Amniotic epithelial cell (primary cell): Measurements from ENCODE around the gene NCLN.
"Not testable (repeated sequence)": the region's sequence is repeated elsewhere in the genome, so short reads cannot be mapped to it uniquely, and the experiment has no call there.

Experiments used
- DNase-seq: peaks from one replicate; pipeline ENCODE4 v3.0.0-alpha.2; 2010; ENCODE audit warnings: low read depth

NCLN gene

GRCh38 chr19:3225677-3226093, 40.0 kb downstream of the NCLN start:
- no peak for DNase-seq

- DNase-seq: no peak
Observed at GRCh38 chr19:3227054-3227626, 41.4 kb downstream of the NCLN start.

GRCh38 chr19:3229346-3229743, 43.6 kb downstream of the NCLN start:
- DNase-seq: no peak

DNA sequence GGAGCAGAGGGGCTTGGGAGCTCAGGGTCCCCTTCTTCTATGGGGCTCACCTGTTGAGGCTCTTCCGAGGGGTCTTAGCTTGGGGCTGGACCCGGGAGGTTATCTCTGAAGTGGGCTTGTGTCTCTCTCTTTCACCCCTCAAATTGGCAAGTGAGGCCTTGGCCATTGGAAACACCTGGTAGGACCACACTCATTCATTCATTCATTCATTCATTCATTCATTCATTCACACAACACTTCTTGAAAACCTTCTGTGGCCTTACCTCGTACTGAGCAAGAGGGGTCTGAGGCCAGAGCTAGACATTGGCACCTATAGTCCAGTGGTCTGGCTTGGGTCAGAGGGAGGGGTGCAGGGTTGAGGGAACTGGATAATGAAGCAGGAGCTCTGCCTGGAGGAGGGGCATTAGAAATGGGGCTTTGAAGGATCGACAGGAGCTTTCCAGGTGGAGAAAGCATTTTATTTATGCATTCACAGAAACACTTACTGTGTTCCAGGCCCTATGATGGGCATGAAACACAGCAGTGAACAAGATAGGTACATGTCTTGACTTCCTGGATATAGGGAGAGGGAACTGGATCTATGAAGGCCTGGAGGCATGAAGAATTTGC, 44.3 kb downstream of the NCLN start:
- no peak for DNase-seq

DNA sequence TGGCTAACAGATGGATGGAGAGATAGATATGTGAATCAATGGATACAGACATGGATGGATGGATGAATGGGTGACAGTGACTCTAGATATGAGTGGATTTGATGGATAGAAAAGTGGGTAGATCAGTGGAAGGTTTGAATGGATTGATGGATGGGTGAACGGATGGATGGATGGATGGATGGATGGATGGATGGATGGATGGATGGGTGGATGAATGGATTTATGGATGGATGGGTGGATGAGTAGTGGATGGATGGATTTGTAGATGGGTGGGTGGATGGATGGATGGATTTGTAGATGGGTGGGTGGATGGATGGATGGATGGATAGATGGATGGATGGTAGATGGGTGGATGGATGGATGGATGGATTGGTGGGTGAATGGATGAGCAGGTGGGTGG, 45.6 kb downstream of the NCLN start:
- DNase-seq: no peak

- DNase-seq: no peak
Observed at GRCh38 chr19:3233116-3233515, 47.4 kb downstream of the NCLN start.

GRCh38 chr19:3233831-3234230, 48.1 kb downstream of the NCLN start:
- DNase-seq: no peak

GRCh38 chr19:3234800-3235199, 49.1 kb downstream of the NCLN start:
- no peak for DNase-seq

DNA sequence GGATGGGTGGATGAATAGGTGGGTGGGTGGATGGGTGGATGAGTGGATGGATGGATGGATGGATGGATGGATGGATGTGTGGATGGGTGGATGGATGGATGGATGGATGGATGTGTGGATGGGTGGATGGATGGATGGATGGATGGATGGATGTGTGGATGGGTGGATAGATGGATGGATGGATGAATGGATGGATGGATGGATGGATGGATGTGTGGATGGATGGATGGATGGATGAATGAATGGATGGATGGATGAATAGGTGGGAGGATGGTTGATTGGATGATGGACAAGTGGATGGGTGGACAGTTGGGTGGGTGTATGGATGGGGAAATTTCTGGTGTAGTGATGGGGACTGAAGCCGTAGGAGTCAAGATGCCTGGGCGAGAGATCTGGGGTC, 49.9 kb downstream of the NCLN start:
- DNase-seq: not testable (repeated sequence)

- no peak for DNase-seq
Observed at GRCh38 chr19:3236272-3236671, 50.5 kb downstream of the NCLN start.

DNA sequence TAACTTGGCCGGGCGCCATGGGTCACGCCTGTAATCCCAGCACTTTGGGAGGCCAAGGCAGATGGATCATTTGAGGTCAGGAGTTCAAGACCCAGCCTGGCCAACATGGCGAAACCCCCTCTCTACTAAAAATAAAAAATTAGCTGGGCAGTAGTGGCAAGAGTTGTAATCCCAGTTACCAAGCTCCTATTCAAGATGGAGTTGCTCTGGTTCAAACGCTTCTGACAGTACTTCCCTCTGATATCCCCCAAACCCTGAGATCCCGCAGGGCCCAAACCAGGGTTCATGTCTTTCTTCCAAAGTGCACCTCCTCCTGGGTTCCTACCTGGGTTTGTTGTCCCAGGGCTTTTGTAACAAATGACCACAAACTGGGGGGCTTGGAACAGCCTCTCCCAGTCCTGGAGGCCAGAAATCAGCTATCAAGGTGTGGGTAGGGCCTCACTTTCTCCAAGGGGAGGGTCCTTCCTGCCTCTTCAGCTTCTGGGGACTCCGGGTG, 52.4 kb downstream of the NCLN start:
- no peak for DNase-seq

DNA sequence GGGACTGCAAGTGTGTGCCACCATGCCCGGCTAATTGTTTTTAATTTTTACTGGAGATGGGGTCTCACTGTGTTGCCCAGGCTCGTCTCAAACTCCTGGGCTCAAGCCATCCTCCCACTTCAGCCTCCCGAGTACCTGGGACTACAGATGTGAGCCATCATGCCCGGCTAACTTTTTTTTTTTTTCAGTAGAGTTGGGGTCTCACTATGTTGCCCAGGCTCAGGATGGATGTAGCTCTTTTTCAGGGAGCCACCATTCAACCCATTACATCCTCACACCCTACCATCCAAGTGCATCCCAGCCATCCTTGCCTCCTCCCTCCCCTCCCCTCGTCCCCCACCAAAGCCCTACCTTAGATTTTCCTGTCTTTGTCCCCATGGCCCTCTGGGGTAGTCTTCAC, 53.6 kb downstream of the NCLN start:
- no peak for DNase-seq

DNA sequence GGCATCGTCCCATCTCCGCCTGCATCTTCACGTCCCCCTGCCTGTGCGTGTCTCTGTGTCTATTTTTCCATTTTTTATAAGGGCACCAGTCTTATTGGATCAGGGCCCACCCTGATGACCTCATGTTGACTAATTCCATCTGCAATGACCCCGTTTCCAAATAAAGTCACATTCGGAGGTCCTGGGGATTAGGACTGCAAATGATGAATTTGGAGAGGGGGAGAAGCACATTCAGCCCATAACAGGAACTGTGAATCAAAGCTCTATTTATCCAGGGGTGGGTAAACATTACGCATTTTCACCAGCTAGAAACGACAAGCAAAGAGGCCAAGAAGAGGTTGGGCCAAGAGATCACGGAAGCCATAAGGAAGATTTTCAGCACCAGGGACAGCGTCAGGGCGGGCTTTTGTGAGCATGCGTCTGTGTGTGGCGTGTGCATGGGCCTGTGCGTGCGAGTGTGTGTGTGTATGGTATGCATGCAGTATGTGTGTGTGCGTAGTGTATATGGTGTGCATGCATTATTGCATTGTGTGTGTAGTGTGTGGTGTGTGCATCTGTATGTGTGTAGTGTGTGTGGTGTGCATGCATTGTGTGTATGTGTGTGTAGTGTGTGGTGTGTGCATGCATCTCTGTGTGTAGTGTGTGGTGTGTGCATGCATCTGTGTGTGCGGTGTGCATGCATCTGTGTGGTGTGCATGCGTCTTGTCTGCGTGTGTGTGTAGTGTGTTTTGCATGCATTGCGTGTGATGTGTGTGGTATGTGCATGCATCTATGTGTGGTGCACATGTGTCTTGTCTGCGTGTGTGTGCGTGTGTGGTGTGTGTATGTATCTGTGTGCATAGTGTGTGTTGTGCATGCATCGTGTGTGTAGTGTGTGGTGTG, 58.3 kb downstream of the NCLN start:
- peak; percentile 45 for DNase-seq

DNA sequence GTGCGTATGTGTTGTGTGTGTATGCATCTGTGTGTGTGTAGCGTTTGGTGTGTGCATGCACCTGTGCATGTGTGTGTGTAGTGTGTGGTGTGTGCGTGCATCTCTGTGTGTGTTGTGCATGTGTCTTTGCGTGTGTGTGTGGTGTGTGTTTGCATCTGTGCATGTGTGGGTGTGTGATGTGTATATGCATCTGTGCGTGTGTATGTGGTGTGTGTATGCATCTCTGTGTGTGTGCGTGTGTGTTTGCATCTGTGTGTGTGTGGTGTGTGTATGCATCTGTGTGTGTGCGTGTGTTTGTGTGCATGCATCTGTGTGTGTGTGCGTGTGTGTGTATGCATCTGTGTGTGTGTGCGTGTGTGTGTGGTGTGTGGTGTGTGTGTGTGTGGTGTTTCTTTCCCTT, 59.3 kb downstream of the NCLN start:
- DNase-seq: no peak

- DNase-seq: no peak
Observed at GRCh38 chr19:3248728-3249326, 63.1 kb downstream of the NCLN start.

DNA sequence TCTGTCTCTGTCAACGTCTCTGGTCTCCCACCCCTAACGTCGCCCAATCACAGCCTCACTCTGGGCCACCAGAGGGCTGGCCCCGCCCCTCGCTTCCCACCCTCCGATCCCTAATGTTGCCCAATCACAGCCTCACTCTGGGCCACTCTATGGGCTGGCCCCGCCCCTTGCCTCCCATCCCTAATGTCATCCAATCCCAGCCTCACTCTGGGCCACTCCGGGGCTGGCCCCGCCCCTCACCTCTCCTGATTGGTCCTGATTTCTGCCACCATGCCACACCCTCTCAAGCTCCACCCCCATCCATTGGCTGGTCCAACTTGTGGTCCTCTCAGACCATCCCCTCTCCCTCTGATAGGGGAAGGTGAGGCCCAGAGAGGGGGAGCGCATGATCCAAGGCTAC, 63.7 kb downstream of the NCLN start:
- DNase-seq: no peak

- peak; percentile 11 for DNase-seq
Observed at GRCh38 chr19:3250675-3251074, 64.9 kb downstream of the NCLN start.

GRCh38 chr19:3251229-3251628, 65.5 kb downstream of the NCLN start:
- DNase-seq: no peak

DNA sequence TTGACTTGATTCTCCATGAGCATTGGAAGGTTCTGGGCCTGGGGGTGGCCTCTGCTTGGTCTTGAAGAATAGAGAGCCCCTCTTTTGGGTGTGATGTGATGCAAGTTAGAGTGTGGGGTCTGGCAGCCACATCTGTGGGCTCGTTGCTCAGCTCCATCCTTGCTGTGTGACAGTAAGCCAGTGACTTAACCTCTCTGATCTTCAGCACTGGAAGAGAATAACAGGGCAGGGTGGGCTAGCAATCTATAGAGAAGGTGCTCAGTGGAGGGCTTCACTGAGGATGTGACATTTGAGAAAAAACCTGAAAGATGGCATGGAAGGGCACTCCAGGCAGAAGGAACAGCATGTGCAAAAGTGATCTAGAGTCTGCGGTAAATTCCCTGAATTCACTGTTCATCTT, 66.9 kb downstream of the NCLN start:
- no peak for DNase-seq

GRCh38 chr19:3253270-3253669, 67.5 kb downstream of the NCLN start:
- peak; percentile 18 for DNase-seq

GRCh38 chr19:3254520-3254919, 68.8 kb downstream of the NCLN start:
- no peak for DNase-seq

DNA sequence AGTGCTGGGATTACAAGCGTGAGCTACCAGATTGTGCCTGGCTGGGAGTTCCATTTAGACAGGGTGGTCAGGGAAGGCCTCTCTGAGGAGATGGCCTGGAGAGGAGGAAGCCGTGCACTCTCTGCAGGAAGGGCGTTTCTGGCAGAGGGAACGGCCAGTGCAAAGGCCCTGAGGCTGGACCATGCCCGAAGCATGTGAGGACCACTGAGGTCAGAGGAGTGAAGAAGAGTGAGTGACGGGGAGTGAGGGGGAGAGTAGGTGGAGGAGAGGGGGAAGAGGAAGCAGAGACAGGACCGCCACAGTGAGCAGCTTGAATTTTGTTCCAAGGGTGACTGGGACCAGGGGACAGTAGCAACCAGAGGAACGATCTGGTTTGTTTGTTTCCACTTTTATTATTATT, 71.3 kb downstream of the NCLN start:
- no peak for DNase-seq
